Breast epithelium (tissue), 4 donors: ENCODE data around the gene TMEM35B. TPM values are rescaled to one million over a fixed set of nuclear protein-coding genes. Genes with fewer than 3 reads are reported as not detected.
"Not testable (repeated sequence)": the region's sequence is repeated elsewhere in the genome, so short reads cannot be mapped to it uniquely, and the experiment has no call there.

Source experiments
- DNase-seq, 2 donors: peaks; one replicate each; pipeline ENCODE4 v3.0.0-alpha.2; 2019; ENCODE audit warnings: low spot score in 2 of 2
- H3K27ac ChIP-seq, 2 donors: fragments of 200-600 bp; sonication (generic) in 1 of 2; one replicate each; pipeline ENCODE4 v1.5.1; 2016 to 2019; ENCODE audit warnings: mild to moderate bottlenecking in 1 of 2
- H3K27me3 ChIP-seq, 2 donors: fragments of 200-600 bp; sonication (generic) in 1 of 2; one replicate each; pipeline versions ENCODE4 v1.5.1 to v1.6.0; 2017 to 2019; ENCODE audit warnings: control low read depth in 1 of 2, mild to moderate bottlenecking in 1 of 2
- H3K36me3 ChIP-seq: fragments of 200-600 bp; one replicate; pipeline ENCODE4 v1.5.1; 2019
- H3K4me1 ChIP-seq, 2 donors: fragments of 200-600 bp; sonication (generic); one replicate each; pipeline ENCODE4 v1.5.1; 2016 to 2019; ENCODE audit warnings: control low read depth in 1 of 2
- H3K4me3 ChIP-seq, 3 donors: fragments of 200-600 bp; sonication (generic); 1 replicate in 2 of 3; 2 replicates in 1 of 3; pipeline ENCODE4 v1.5.1; 2016 to 2019; ENCODE audit warnings: mild to moderate bottlenecking in 3 of 3, moderate library complexity in 2 of 3
- H3K9me3 ChIP-seq, 2 donors: fragments of 200-600 bp; sonication (generic) in 1 of 2; one replicate each; pipeline ENCODE4 v1.5.1; 2016 to 2019; ENCODE audit warnings: control low read depth in 1 of 2
- POLR2A ChIP-seq: fragments of 450-650 bp; IDR thresholded peaks from one replicate; pipeline ENCODE4 v1.6.1; 2016; ENCODE audit warnings: antibody characterized with exemption, mild to moderate bottlenecking, moderate library complexity
- POLR2AphosphoS5 ChIP-seq, 3 donors: sonication (generic); formaldehyde crosslinking; IDR thresholded peaks; one replicate each; pipeline ENCODE4 v1.6.1; 2017; ENCODE audit warnings: antibody characterized with exemption in 3 of 3
- intact Hi-C: fragments of 100-400 bp; cut with DNase I; formaldehyde crosslinking; loops from one replicate; pipeline ENCODE4 v1.15.1; 2023; ENCODE audit warnings: low total_unique reads
- total RNA-seq, 3 donors: library from RNA; depleted of rRNA; stranded (reverse); fragments of >200 nt; gene quantifications; one replicate each; pipeline ENCODE4 v1.1.0, GENCODE V29; 2016
- TF ChIP-seq, protein P1 (sequence below), 3 donors: fragments of 450-650 bp; IDR thresholded peaks; one replicate each; pipeline ENCODE4 v1.5.1; 2016 to 2017; ENCODE audit warnings: antibody characterized with exemption in 3 of 3, mild to moderate bottlenecking in 3 of 3, moderate library complexity in 3 of 3

Gene TMEM35B
- total RNA-seq, 3 donors from 2014 or later, result 30.5 to 55.0 (median 37.6) TPM

DNA sequence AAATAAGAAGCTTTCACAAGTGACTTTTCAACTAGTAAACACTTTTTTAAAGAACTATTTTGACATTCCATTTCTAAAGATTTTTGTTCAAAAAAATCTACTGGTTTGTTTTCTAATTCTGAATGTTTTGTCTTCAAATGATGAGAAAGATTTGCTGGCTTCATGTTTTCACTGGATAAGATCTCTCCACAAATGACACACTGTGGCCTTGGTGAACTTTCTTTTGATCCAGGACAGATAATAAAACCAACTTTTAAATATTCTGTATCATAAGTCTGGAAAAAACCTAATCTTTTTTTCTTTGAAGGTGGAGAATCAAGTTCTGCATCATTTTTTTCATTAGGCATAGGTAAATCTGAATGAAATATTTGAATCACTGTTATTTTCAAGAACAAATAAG lies 3.4 kb upstream of the TMEM35B start:
- H3K4me1 ChIP-seq, result peaks cover 0 to 6% of the 10 kb centered on the region in 2 donors
- intact Hi-C loops, result no loop called here
- no peaks in the 10 kb centered on the region for H3K27me3 ChIP-seq
- no peaks in the 10 kb centered on the region for H3K9me3 ChIP-seq
- H3K27ac ChIP-seq, result no peak overlapping the region
- DNase-seq, result no peak
- H3K4me3 ChIP-seq, result no peak overlapping the region
- TF ChIP-seq POLR2AphosphoS5 (IDR thresholded peaks at IDR 0.05) (no peak), POLR2A (no peak)
- TF ChIP-seq, protein P1, sequence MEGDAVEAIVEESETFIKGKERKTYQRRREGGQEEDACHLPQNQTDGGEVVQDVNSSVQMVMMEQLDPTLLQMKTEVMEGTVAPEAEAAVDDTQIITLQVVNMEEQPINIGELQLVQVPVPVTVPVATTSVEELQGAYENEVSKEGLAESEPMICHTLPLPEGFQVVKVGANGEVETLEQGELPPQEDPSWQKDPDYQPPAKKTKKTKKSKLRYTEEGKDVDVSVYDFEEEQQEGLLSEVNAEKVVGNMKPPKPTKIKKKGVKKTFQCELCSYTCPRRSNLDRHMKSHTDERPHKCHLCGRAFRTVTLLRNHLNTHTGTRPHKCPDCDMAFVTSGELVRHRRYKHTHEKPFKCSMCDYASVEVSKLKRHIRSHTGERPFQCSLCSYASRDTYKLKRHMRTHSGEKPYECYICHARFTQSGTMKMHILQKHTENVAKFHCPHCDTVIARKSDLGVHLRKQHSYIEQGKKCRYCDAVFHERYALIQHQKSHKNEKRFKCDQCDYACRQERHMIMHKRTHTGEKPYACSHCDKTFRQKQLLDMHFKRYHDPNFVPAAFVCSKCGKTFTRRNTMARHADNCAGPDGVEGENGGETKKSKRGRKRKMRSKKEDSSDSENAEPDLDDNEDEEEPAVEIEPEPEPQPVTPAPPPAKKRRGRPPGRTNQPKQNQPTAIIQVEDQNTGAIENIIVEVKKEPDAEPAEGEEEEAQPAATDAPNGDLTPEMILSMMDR (IDR thresholded peaks at IDR 0.05), result no peak
- H3K36me3 ChIP-seq, result no peaks in the 10 kb centered on the region

DNA sequence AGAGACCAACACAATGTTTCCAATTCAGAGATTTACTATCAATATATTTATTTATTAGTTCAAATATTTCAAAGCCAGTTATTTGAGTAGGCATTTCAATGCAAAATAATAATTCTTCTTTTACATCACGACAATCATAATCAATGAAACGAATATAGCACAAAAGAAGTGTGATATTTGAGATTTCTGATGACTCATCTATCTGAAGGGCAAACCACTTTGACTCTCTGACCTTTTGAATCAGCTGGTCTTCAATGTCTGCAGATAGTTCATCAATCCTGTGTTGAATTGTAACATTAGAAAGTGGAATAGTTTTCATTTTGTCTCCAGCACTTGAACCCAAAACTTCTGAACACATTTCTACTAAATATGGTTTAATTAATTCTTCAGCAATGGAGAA lies 3.0 kb upstream of the TMEM35B start:
- no peaks in the 10 kb centered on the region for H3K36me3 ChIP-seq
- no peak for DNase-seq
- H3K4me1 ChIP-seq, result peaks cover 0 to 6% of the 10 kb centered on the region in 2 donors
- TF ChIP-seq POLR2AphosphoS5 (IDR thresholded peaks at IDR 0.05) (no peak), POLR2A (no peak)
- TF ChIP-seq, protein P1 (IDR thresholded peaks at IDR 0.05), result no peak
- no peaks in the 10 kb centered on the region for H3K9me3 ChIP-seq
- no peaks in the 10 kb centered on the region for H3K27me3 ChIP-seq
- intact Hi-C loops, result no loop called here
- H3K4me3 ChIP-seq, result no peak overlapping the region
- H3K27ac ChIP-seq, result no peak overlapping the region

- H3K9me3 ChIP-seq, result no peaks in the 10 kb centered on the region
- no peaks in the 10 kb centered on the region for H3K36me3 ChIP-seq
- H3K4me1 ChIP-seq, result peaks cover 0 to 6% of the 10 kb centered on the region in 2 donors
- DNase-seq, result no peak
- no peak overlapping the region for H3K4me3 ChIP-seq
- TF ChIP-seq POLR2A (no peak), POLR2AphosphoS5 (IDR thresholded peaks at IDR 0.05) (no peak)
- TF ChIP-seq, protein P1 (IDR thresholded peaks at IDR 0.05), result no peak
- intact Hi-C loops, result no loop called here
- no peaks in the 10 kb centered on the region for H3K27me3 ChIP-seq
- H3K27ac ChIP-seq, result no peak overlapping the region
These were observed 1.9 kb upstream of the TMEM35B start for GRCh38 chr1:34987018-34987417.

DNA sequence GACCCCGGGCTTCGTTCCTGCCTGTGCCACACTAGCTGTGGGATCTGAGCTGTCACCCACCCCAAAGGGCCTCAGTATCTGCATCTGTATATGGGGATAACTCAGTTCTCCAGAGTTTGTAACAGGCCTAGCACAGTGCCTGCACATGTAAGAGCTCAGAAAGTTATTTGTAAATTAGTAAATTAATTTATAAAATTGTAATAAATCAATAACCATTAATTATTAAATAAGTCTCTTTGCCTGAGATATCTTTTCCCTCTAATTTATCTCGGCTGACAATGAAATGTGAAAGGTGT lies 410 bp upstream of the TMEM35B start:
- peak overlapping the region; percentile 85 to 95 (median 91) for H3K4me3 ChIP-seq
- H3K36me3 ChIP-seq, H3K9me3 ChIP-seq, H3K27me3 ChIP-seq, H3K4me1 ChIP-seq, intact Hi-C loops, DNase-seq: not testable (repeated sequence)
- peak overlapping the region; percentile 86 to 92 for H3K27ac ChIP-seq

- no peak for DNase-seq
- Histone ChIP-seq H3K9me3 (no peaks in the 10 kb centered on the region), H3K4me3 (peak overlapping the region; percentile 85 to 95 (median 91)), H3K27me3 (no peaks in the 10 kb centered on the region), H3K4me1 (peaks cover 0 to 6% of the 10 kb centered on the region in 2 donors), H3K27ac (peak overlapping the region; percentile 86 to 92), H3K36me3 (no peaks in the 10 kb centered on the region)
- TF ChIP-seq, protein P1 (IDR thresholded peaks at IDR 0.05), result no peak
- peak in 1 of 3 donors; percentile 10 for TF ChIP-seq POLR2AphosphoS5 (IDR thresholded peaks at IDR 0.05)
- intact Hi-C loops, result no loop called here
These were observed 733 bp downstream of the TMEM35B start for GRCh38 chr1:34984435-34984792.

GRCh38 chr1:34983700-34984355 lies 1.3 kb downstream of the TMEM35B start:
- H3K9me3 ChIP-seq, result no peaks in the 10 kb centered on the region

More at GRCh38 chr1:34983700-34984355, 1.3 kb downstream of the TMEM35B start:
- intact Hi-C loops, result no loop called here
- Histone ChIP-seq H3K27me3 (no peaks in the 10 kb centered on the region), H3K4me1 (peaks cover 0 to 6% of the 10 kb centered on the region in 2 donors), H3K4me3 (peak overlapping the region; percentile 85 to 95 (median 91)), H3K27ac (peak overlapping the region; percentile 86 to 92), H3K36me3 (no peaks in the 10 kb centered on the region)
- TF ChIP-seq POLR2A (no peak), POLR2AphosphoS5 (IDR thresholded peaks at IDR 0.05) (no peak)
- TF ChIP-seq, protein P1 (IDR thresholded peaks at IDR 0.05), result no peak
- no peak for DNase-seq
